Endometrial microvascular endothelial cells (primary cell): Measurements from ENCODE around the gene BRD7. TPM values are rescaled to one million over a fixed set of nuclear protein-coding genes. Genes with fewer than 3 reads are reported as not detected.

ENCODE experiments used
- in situ Hi-C: cut with HindIII; loops from 2 replicates; pipeline ENCODE4 v1.10.0; 2017; ENCODE audit warnings: low sequenced_read_pairs, low pct_unique_long_range_greater_than_20kb; ENCODE audit errors: inconsistent ontology term
- total RNA-seq: library from RNA; depleted of rRNA; stranded (reverse); fragments of >200 nt; gene quantifications from one replicate; pipeline ENCODE4 v1.2.3, GENCODE V29; 2015; ENCODE audit errors: inconsistent ontology term

BRD7 gene
- total RNA-seq, 1 donor from 2014 or later = 34.5 TPM

DNA sequence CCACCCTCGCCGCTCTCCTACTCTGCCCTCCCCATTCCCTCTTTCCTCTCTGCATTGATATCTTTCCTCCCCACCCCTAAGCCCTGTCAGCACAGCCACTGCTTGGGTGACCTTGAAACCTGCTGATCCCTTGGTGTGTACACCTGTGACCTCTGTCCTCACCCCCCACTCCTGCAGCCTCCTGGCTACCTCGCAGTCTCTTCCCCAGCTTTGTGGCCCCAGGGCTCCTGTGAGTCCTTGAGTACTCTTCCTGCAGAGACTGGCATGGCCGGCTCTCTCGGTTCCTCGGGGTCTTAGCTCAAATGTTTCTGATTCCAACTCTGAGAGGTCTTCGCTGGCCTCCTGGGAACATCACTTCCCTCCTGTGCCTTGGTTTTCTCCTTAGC, 70.7 kb downstream of the BRD7 start:
- in situ Hi-C loops = no loop called here

DNA sequence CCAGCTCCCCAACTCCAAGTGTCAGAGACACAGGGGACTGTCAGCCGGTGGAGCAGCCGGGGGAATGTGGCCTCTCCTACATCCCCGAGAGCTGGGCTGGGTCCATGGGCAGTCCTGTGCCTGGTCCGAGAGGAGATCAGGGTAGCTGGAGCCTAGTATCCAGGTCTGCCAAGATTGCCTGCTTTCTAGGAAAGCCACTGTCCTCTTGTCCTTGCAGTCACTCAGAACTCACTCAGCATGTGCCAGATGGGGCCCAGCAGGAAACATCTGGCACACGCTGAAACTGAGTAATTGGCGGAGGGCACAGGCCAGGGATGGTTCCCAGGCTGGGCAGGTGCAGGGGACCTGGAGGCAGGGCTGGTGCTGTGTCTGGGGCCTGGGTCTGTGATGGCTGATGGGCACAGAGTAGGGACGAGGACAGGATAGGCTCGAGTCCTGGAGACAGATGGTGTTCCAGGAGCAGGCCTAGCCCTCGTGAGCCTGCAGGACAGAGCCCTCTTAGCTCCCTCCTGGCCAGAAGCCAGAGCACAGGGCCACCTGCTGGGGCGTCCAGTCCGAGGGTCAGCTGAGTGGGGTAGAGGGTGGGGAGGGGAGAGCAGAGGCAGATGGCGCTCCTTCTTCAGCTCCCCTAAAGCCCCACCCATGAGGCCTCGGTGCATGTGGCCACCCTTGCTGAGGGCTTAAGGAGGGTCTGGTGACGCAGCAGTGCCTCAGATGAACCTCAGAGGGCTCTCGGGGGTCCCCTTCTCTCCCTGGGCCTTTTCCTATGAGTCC, 71.3 kb downstream of the BRD7 start:
- in situ Hi-C loops = no loop called here

DNA sequence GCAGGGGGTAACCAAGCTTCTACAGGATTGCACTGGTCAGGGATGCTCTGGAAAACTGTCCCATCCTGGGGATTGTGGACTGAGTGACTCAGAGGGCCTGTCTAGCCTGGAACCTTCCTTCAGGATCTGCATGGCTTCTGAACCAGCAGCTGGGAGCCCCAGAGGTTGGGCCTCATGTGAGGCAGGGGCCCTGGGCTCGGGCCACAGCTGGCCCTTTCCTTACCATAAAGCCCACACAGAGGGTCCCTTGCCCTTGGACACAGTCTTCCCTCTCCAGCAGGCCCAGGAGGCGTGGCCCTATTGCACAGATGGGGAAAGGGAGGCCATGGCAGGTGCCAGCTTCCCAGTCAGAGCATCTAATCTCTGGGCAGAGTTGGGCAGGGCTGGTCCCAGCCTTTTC, 72.0 kb downstream of the BRD7 start:
- in situ Hi-C loops = no loop called here

DNA sequence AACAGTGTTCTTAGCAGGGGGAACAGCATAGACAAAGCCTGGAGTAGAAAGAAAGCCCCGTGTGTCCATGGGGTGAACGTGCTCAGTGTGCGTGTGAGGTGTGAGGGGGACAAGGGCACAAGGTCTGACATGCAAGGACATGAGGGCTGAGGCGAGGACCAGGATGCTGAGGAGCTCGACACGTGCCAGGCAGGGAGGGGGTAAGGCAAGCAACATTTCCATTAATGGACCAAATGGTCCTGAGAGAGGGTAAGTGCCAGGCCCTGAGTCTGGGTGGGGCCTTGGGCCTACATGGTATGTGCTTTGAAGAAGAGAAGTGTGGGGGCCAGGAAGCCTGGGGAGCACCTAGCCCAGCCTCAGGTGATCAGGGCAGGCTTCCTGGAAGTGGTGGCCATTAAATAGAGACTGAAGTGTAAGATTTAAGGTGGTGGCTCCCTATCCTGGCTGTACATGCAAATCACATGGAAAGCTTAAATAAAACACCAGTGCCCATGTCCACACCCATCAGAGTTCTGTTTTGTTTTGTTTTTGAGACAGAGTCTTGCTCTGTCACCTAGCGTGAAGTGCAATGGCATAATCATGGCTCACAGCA, 73.2 kb downstream of the BRD7 start:
- in situ Hi-C loops = no loop called here

DNA sequence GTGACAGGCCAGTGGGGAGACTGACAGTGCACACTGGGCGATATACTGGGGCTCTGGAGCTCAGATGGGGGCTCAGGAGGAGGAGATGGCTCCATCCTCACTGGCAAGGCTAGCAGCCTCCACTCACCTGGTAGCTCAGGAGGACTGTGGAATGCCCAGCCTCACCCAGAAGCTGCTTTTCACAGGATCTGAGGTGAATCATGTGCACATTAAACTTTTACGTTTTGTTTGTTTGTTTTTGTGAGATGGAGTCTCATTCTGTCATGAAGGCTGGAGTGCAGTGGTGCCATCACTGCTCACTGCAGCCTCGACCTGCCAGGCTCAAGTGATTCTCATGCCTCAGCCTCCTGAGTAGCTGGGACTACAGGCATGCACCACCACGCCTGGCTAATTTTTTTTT, 73.8 kb downstream of the BRD7 start:
- in situ Hi-C loops = no loop called here

DNA sequence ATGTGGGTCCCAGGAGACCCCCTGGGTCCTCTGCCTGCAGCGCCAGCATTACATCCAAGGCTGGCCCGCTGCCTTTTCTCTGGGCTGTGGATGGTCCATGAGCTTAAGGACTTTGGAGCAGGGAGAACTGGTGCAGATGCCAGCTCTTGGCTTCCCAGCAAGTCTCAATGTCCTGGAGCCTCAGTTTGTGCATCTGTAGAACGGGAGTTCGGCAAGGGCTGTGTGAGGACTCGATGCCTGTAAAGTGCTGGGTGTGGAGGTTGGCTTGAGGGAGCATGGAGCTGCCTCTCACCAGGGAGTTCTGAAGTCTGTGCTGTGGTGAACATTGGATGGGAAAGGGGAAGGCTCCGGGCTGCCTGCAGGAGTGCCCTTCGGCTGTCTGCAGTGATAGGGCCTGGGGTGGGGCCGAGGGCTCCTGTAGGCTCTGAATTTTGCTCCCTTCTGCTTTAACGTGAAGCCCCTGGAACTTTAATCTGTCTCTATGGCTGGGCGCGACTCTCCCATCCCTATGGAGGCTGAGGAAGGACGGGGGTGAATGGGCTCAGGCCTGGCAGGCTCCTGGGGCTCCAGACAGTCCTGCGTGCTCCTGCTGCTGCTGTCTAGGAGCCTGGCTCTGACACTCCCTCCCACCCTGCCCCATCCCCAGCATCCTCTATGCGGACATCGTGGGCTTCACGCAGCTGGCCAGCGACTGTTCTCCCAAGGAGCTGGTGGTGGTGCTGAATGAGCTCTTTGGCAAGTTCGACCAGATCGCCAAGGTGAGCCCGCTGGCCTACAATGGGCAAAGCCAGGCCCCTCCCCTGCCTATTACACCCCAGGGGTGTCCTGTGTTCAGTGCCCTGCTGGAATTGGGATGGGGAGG, 74.6 kb downstream of the BRD7 start:
- in situ Hi-C loops = no loop called here

DNA sequence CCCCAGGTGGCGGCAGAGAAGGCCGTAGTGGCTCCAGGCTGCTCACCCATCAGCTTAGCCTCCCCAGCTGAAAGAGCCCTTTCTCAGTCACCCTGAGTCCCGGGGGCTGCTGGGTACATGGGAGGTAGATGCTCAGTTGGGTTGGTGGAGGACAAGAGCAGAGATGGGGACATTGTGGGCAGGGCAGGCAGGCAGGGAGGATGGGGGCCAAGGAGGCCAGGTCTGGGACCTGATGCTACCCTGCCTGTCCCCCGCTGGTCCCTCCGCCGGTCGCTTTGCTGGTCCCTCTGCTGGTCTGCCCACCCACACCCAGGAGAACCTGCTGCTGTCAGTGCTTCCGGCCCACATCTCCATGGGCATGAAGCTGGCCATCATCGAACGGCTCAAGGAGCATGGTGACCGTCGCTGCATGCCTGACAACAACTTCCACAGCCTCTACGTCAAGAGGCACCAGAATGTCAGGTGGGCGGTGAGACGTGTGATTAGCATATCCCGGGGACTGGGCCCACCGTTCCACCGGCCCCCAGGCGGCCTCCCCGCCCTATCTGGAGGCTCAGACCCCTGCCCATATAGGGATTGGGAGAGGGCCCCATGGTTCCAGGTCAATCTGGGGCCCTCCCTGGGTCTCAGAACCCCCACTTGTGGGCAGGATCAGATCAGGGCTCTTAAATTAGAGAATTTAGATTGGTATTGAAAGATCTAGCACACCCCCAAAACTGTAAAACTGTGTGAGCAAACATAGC, 75.6 kb downstream of the BRD7 start:
- in situ Hi-C loops = no loop called here

DNA sequence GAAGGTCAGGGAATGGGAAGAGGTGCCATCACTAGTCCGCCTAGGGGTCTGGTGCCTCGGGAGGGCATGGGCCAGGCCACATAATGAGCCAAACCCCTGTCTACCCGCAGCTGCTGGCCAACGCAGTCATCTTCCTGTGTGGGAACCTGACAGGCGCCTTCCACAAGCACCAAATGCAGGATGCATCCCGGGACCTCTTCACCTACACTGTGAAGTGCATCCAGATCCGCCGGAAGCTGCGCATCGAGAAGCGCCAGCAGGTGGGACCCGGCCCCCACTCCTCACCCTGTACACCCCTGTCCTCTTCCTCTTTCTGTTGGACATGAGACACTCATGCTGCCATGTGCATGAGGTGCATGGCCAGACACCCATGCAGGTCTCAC, 76.2 kb downstream of the BRD7 start:
- in situ Hi-C loops = no loop called here

DNA sequence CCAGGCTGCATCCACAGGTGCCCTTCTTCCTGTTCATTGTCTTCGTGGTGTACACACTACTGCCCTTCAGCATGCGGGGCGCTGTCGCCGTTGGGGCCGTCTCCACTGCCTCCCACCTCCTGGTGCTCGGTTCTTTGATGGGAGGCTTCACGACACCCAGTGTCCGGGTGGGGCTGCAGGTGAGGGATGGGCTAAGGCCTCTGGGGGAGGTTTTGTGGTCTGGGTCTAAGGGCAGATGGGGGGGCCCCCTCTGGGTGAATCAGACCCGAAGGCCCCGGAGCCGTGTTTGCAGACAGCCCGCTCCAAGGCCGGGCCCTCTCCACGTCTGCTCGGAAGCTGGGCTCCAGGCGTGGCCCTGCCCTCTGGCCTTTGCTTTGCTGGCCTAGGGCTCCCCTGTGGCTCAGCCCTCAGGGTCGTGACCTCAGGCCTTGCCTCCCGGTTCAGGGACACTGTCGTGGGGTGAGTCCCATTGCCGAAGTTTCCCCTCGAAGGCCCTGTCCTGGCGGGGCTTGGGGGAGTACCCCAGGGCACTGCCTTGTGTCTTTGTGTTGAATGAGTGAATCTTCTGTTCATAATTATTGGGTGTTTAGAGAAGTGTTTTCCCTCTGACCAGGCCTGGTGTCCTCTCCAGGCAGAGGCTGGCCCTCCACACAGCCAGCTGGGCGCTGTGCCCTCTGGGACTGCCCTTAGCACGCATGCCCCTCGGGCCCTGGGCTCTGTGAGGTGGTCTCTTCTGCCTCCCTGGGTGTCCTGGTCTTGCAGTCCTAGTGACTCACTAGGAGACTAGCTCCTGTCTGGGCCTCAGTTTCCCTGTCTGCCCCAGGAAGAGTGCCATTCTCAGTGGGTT, 76.8 kb downstream of the BRD7 start:
- in situ Hi-C loops = no loop called here

DNA sequence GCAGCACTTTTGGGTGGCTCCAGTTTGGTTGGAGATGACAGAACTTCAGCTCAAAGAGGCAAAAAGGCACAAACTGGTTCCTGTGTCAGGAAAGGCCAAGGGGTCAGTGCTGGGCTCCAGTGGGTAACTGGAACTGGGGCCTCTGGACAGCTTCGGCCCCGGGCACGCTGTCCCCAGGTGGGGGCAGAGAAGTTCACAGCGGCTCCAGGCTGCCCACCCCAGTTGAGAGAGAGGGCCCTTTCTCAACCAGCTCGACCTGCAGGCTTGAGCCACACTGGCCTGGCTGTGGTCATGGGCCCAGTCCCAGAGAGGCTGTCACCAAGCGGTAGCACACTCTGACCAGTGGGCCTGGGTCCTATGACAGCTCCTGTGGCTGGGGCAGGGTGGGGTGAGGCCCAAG, 77.9 kb downstream of the BRD7 start:
- in situ Hi-C loops = no loop called here

DNA sequence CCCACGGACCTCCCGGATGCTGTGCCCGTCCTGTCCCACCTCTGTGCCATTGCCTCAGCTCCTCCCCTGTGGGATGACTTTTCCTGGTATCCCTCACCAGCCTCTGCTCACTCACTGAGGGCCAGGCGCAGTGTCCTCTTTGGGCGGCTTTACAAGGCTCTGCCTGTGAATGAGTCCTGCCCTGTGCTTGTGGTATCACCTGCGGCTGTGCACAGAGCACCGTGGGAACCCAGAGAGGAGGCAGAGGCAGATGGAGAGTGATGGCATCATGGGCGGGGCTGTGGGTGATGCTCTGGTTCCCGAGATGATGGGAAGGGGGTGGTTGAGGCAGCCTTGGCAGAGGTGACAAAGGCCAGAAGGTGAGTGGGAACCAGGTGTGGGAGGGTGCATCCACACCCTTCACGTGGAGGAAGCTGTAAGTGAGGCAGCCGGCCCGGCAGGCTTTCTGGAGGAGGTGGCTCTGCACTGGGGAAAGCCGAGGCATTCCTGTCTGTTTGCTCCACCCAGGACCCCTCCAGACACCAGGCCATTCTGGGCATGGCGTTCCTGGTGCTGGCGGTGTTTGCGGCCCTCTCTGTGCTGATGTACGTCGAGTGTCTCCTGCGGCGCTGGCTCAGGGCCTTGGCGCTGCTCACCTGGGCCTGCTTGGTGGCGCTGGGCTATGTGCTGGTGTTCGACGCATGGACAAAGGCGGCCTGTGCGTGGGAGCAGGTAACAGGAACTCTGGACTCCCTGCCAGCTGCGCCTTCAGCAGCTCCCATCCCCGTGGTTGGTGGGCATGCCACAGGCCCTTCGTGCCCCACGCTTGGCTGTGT, 78.6 kb downstream of the BRD7 start:
- in situ Hi-C loops = no loop called here

DNA sequence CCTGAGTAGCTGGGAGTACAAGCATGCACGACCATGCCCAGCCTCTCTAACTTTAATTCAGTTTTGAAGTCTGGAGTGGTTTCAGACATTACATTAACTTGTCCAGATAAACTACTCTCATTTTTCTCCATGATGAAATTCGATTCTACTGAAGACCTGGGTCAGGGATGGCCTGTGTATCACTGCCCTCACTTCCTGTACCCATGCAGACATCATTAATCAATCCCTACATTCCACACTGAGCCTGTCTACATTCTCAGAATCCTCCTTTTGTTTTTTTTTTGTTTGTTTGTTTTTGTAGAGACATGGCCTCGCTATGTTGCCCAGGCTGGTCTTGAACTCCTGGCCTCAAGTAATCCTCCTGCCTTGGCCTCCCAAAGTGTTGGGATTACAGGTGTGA, 79.9 kb downstream of the BRD7 start:
- in situ Hi-C loops = no loop called here

DNA sequence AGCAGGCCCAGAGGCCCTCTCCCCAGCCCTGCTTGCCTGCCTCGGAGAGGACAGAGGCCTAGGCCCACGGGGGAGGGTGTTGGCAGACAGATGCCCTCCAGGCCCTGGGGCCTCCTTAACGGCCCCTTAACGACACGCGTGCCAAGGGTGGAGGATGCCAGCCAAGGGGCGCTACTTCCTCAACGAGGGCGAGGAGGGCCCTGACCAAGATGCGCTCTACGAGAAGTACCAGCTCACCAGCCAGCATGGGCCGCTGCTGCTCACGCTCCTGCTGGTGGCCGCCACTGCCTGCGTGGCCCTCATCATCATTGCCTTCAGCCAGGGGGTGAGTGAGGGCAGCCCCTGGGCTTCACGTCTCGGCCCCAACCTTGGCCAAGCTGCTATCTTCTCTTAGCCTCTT, 80.8 kb downstream of the BRD7 start:
- in situ Hi-C loops = no loop called here

DNA sequence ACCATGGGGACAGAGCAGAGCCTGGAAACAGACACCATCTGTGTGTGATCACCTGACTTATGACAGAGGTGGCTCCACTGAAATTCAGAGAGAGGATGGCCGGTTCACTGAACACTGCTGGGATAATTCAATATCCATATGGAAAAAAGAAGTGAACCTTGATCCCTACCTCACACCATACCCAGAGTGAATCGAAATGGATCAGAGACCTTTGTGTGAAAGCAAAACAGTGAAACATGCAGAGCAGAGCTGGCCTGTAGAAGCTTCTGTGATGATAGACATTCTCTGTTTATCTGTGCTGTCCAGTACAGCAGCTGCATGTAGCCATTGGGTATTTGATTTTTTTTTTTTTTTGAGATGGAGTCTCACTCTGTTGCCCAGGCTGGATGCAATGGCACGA, 82.1 kb downstream of the BRD7 start:
- in situ Hi-C loops = no loop called here

DNA sequence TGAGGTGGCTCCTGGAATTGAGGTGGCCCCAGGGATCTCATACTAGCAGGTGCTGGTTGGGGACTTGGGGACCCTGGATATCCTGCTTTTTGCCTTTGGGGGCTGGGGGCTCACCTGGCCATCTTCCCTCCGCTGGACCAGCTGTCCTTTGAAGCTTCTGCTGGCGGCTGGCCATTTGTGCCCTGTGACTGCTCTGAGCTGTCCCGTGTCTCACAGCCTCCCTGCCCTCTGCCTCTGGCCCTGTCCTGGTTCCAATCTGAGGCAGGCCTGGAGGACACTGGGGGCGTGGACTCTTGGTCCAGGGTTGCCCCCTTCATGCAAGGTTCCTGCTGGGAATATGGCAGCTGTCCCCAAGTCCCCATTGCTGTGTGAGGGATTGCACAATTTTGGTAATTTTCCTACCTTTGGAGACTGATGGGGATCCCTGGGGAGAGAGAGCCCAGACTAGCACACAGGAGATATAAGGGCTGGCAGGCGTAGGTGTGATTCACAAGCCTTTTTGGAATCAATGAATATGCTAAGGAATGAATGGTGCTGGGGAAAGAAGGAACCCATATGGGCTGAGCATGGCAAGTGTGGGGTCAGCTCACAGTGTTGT, 83.3 kb downstream of the BRD7 start:
- in situ Hi-C loops = no loop called here

DNA sequence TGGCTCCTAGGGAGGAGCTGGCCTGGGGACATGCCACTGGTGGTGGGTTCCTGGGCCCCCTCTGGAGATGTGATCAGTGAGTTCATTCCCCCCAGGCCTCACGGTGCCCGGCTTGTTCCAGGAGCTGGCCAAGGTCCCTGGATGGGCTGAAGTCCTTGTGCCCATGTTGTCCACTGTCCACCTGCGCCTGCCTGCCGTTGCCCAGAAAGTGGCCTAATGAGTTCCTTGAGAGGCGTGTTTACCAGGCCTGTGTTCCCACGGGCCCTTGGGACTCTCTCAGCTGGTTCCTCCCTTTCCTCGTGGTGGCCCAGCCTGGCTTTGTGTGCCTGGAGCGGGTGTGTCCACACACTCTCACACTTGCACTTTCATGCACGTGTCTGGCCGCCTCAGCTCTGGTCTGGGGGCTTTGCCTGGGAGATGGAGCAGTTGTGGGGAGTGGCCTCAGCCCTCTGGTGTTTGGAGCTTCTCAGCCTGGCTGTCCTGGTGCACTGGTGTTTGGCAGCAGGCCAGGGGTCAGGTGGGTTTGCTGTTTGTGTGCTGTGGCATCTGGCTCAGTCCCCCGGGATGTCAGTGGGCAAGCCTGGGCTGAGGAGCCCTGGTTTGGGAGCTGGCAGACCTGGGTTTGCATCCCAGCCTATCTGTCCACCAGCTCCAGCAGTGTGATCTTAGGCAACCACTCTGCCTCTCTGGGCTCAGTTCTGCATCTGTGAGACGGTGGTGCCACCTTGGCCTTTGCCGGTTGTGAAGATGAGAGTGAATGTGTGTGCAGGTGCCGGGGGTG, 84.5 kb downstream of the BRD7 start:
- in situ Hi-C loops = no loop called here
